Epithelial cell of proximal tubule (primary cell): Measurements from ENCODE around the gene TARBP1. TPM values are rescaled to one million over a fixed set of nuclear protein-coding genes. Genes with fewer than 3 reads are reported as not detected.

ENCODE experiments used
- DNase-seq: peaks from one replicate; pipeline ENCODE4 v3.0.0-alpha.2; 2011; ENCODE audit warnings: low read depth
- H3K4me3 ChIP-seq: 2 replicates; pipeline ENCODE4 v1.5.1; 2011; ENCODE audit warnings: low read depth, mild to moderate bottlenecking, low read length
- CTCF ChIP-seq: conservative IDR thresholded peaks from 2 replicates; pipeline ENCODE4 v1.5.1; 2012; ENCODE audit warnings: low read depth, mild to moderate bottlenecking, low read length
- total RNA-seq: library from RNA; depleted of rRNA; stranded (reverse); fragments of >200 nt; gene quantifications from 2 replicates; pipeline ENCODE4 v1.2.3, GENCODE V29; 2015

Gene TARBP1
- total RNA-seq, 1 donor from 2014 or later: 31.2 TPM

- no peak overlapping the region for H3K4me3 ChIP-seq
- TF ChIP-seq CTCF: no peak
- no peak for DNase-seq
These were observed 133.7 kb downstream of the TARBP1 start for GRCh38 chr1:234345237-234345636.

GRCh38 chr1:234342774-234343173, 136.2 kb downstream of the TARBP1 start:
- DNase-seq: no peak
- no peak for TF ChIP-seq CTCF
- H3K4me3 ChIP-seq: no peak overlapping the region

Other genes starting within 250 kb of the TARBP1 start
- gene COA6, start 105.7 kb downstream of the TARBP1 start, total RNA-seq: 31.8 and 34.4 TPM in 2 replicates
- gene IRF2BP2, start 131.0 kb upstream of the TARBP1 start, total RNA-seq: 45.6 and 70.5 TPM in 2 replicates